ENCODE measurements around the gene CHST6. TPM values are rescaled to one million over a fixed set of nuclear protein-coding genes. Genes with fewer than 3 reads are reported as not detected.
A peak's percentile ranks its signal among the peaks of the same experiment; 100 is the strongest.
"Not testable (repeated sequence)": the region's sequence is repeated elsewhere in the genome, so short reads cannot be mapped to it uniquely, and the experiment has no call there.

The CHST6 gene
- total RNA-seq, 1 experiment from 2014 or later, result 6.8 TPM

DNA sequence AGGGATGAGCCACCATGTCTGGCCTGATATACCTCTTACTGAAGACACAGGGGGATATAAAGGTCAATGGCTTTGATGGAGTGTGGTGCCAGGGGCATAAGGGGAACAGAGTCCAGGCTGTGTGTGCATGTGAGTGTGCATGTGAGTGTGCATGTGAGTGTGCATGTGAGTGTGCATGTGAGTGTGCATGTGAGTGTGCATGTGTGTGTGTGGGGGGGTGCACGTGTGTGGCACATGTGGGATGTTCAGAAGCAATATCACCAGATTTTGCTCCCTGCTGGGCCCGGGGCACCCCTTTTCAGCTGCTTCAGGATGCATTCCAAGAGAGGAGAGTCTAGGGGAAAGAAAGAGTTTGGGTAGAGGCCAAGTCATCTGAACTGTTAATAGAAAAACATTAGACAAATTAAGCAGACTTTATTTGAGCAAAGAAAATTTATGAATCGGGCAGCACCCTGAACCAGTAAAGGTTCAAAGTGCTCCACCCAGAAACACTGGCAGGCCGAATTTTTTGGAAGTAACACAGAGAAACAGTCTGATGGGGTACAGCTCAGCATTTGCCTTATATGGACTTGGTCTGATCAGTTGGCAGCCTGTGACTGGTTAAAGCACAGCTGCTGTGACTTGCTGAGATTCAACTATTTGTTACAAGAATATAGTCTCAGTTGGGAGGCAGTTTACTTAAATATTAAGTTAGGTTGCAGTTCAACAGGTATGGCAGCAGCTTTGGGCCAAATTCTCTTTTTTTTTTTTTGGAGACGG, 31.0 kb upstream of the CHST6 start:
- no peaks in the 10 kb centered on the region for H3K79me2 ChIP-seq (ENCODE audit: low read depth)
- CTCF ChIA-PET, result interaction anchor here (1.1 kb wide), 1 partner anchor 9 kb away, joined by 3 read pairs; no protein-coding TSS in a partner anchor
- H4K20me1 ChIP-seq (ENCODE audit: insufficient read depth), result no peaks in the 10 kb centered on the region
- BruUV-seq (replicated peaks), result no TSS peak
- no peaks in the 10 kb centered on the region for H3K36me3 ChIP-seq (ENCODE audit: low read depth)
- POLR2A ChIA-PET (ENCODE audit: unreplicated experiment), result no interaction called here
- intact Hi-C loops (cut with micrococcal nuclease; ENCODE audit: unreplicated experiment), result no loop called here
- no peaks in the 10 kb centered on the region for H3K27me3 ChIP-seq (ENCODE audit: insufficient read depth, low read depth)
- no peak overlapping the region for H3K4me2 ChIP-seq
- no peak for DNase-seq
- no peaks in the 10 kb centered on the region for H3F3A ChIP-seq (ENCODE audit: insufficient read depth, low read depth)
- H3K9me3 ChIP-seq (ENCODE audit: insufficient read depth, low read depth), result no peaks in the 10 kb centered on the region
- H2AFZ ChIP-seq, result no peak overlapping the region
- no peak for TF ChIP-seq EZH2 (IDR thresholded peaks at IDR 0.05; ENCODE audit: low read depth)
- TF ChIP-seq, protein P1, sequence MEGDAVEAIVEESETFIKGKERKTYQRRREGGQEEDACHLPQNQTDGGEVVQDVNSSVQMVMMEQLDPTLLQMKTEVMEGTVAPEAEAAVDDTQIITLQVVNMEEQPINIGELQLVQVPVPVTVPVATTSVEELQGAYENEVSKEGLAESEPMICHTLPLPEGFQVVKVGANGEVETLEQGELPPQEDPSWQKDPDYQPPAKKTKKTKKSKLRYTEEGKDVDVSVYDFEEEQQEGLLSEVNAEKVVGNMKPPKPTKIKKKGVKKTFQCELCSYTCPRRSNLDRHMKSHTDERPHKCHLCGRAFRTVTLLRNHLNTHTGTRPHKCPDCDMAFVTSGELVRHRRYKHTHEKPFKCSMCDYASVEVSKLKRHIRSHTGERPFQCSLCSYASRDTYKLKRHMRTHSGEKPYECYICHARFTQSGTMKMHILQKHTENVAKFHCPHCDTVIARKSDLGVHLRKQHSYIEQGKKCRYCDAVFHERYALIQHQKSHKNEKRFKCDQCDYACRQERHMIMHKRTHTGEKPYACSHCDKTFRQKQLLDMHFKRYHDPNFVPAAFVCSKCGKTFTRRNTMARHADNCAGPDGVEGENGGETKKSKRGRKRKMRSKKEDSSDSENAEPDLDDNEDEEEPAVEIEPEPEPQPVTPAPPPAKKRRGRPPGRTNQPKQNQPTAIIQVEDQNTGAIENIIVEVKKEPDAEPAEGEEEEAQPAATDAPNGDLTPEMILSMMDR (conservative IDR thresholded peaks at IDR 0.05), result no peak
- no peak overlapping the region for H3K27ac ChIP-seq
- H3K9me2 ChIP-seq (ENCODE audit: insufficient read depth), result no peaks in the 10 kb centered on the region
- H3K4me3 ChIP-seq, result no peak overlapping the region
- no peaks in the 10 kb centered on the region for H3K4me1 ChIP-seq (replicated peaks; ENCODE audit: insufficient read depth)

DNA sequence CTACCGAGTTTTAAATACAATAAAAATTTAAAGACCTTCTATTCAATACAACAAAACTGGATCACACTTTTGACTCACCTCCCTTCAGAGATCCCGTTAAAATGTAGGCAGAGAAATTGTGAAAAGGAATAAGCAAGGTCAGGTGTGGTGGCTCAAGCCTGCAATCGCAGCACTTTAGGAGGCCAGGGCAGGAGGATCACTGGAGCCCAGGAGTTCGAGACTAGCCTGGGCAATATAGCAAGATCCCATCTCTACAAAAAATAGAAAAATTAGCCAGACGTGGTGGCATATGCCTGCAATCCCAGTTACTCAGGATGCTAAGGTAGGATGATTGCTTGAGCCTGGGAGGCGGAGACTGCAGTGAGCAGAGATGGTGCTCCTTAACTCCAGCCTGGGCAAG, 23.9 kb upstream of the CHST6 start:
- Histone ChIP-seq H3K4me3 (no peak overlapping the region), H3K9me2 (ENCODE audit: insufficient read depth) (no peaks in the 10 kb centered on the region), H3K79me2 (ENCODE audit: low read depth) (no peaks in the 10 kb centered on the region), H3K27me3 (ENCODE audit: insufficient read depth, low read depth) (no peaks in the 10 kb centered on the region), H3K9me3 (ENCODE audit: insufficient read depth, low read depth) (no peaks in the 10 kb centered on the region), H3K4me1 (replicated peaks; ENCODE audit: insufficient read depth) (0 out of 2 replicates have a peak, but pooled peaks cover 6% of the 10 kb centered on the region), H2AFZ (no peak overlapping the region), H3K27ac (no peak overlapping the region), H3K4me2 (no peak overlapping the region), H3F3A (ENCODE audit: insufficient read depth, low read depth) (peaks cover 9% of the 10 kb centered on the region; the same call in 1 of the 2 replicates), H4K20me1 (ENCODE audit: insufficient read depth) (no peaks in the 10 kb centered on the region), H3K36me3 (ENCODE audit: low read depth) (no peaks in the 10 kb centered on the region)
- no TSS peak for BruUV-seq (replicated peaks)
- TF ChIP-seq, protein P1 (conservative IDR thresholded peaks at IDR 0.05), result no peak
- TF ChIP-seq EZH2 (IDR thresholded peaks at IDR 0.05; ENCODE audit: low read depth), result no peak
- no peak for DNase-seq
- intact Hi-C loops (cut with micrococcal nuclease; ENCODE audit: unreplicated experiment), result no loop called here
- ChIA-PET POLR2A (ENCODE audit: unreplicated experiment) (no interaction called here), CTCF (interaction anchor here (0.7 kb wide), 1 partner anchor 132 kb away, joined by 3 read pairs; no protein-coding TSS in a partner anchor)

DNA sequence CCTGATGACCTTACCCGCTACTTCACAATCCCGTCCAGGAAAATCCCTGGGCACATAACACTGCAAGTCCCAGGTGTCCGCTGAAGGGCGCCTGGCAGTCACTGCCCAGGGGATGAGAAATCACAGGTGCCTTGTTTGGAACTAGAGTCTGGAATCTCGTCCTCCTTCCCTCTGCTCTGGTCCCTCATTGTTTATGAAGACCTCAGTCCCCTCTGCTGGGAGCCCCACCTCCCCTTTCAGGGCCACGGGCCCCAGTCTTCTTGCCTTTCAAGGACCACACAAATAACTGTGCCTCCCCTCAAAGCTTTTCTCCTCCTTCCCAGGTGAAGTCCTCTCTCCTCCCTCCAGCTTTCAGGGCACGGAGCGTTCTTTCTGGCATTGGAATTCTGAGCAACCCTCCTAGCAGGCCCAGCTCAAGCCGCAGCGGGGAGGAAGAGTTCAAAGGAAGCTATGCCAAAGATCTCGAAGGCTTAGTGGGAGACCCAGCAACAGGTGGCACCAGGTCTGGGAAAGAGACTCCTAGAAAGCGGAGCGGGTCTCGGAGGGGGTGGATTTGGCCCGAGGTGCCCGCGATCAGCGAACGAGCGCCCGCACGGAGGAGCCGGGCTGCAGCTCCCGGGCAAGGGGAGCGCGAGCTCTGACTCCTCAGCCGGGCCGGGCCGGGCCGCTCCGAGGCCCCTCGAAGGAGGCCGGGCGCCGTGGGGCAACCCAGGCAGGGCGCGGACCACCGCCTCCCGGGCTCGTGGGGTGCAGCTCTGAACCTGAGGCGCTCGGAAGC, 21.1 kb upstream of the CHST6 start:
- H3K9me2 ChIP-seq (ENCODE audit: insufficient read depth); H3K4me1 ChIP-seq (replicated peaks; ENCODE audit: insufficient read depth); H4K20me1 ChIP-seq (ENCODE audit: insufficient read depth); H3K9me3 ChIP-seq (ENCODE audit: insufficient read depth, low read depth); H3K36me3 ChIP-seq (ENCODE audit: low read depth); H3K79me2 ChIP-seq (ENCODE audit: low read depth); H3F3A ChIP-seq (ENCODE audit: insufficient read depth, low read depth); H3K27me3 ChIP-seq (ENCODE audit: insufficient read depth, low read depth): not testable (repeated sequence)
- ChIA-PET POLR2A (ENCODE audit: unreplicated experiment) (interaction anchor here (0.6 to 1.3 kb wide), 6 partner anchors 19 to 630 kb away, joined by 3 to 14 read pairs (median 6); partner anchors contain the start of genes ADAT1, LDHD and WDR59), CTCF (interaction anchor here (0.5 to 1.3 kb wide), 17 partner anchors 8 to 1655 kb away, joined by 3 to 12 read pairs (median 3); partner anchors contain the start of genes CFDP1, CHST6, GABARAPL2 and KARS1)
- TSS peak; percentile 57 for BruUV-seq (replicated peaks)
- H2AFZ ChIP-seq, result peak overlapping the region; percentile 98
- H3K4me2 ChIP-seq, result peak overlapping the region; percentile 98
- peak in 1 of 2 experiments; percentile 9 for DNase-seq
- intact Hi-C loops (cut with micrococcal nuclease; ENCODE audit: unreplicated experiment), result loop anchor here (2.0 kb wide), 1 partner anchor 50 kb away; the partner anchor contains the start of gene GABARAPL2
- peak overlapping the region; percentile 44; the same call in 1 of the 2 replicates for H3K27ac ChIP-seq
- peak overlapping the region; percentile 95 for H3K4me3 ChIP-seq

All from PC-9 (cell line).